Mononuclear cell (primary cell): ENCODE measurements around the gene PRPF38B. TPM values are rescaled to one million over a fixed set of nuclear protein-coding genes. Genes with fewer than 3 reads are reported as not detected.
"Not testable (repeated sequence)": the region's sequence is repeated elsewhere in the genome, so short reads cannot be mapped to it uniquely, and the experiment has no call there.

Source experiments
- H3K27me3 ChIP-seq: 2 replicates; pipeline ENCODE4 v1.6.0; 2011; ENCODE audit warnings: low read length, control low read depth; ENCODE audit not compliant: insufficient read depth
- H3K4me1 ChIP-seq: 2 replicates; pipeline ENCODE4 v1.5.1; 2011; ENCODE audit warnings: mild to moderate bottlenecking, low read length, control low read depth; ENCODE audit not compliant: insufficient read depth
- H3K4me3 ChIP-seq: 2 replicates; pipeline ENCODE4 v1.5.1; 2011; ENCODE audit warnings: mild to moderate bottlenecking, low read length, moderate library complexity
- H3K9me3 ChIP-seq: 2 replicates; pipeline ENCODE4 v1.5.1; 2011; ENCODE audit warnings: low read depth, mild to moderate bottlenecking, control low read depth, low read length
- total RNA-seq: library from RNA; depleted of rRNA; stranded (reverse); fragments of >200 nt; gene quantifications from one replicate; pipeline ENCODE4 v1.2.3, GENCODE V29; 2012

Gene PRPF38B
- total RNA-seq, 1 donor = 58.4 TPM

DNA sequence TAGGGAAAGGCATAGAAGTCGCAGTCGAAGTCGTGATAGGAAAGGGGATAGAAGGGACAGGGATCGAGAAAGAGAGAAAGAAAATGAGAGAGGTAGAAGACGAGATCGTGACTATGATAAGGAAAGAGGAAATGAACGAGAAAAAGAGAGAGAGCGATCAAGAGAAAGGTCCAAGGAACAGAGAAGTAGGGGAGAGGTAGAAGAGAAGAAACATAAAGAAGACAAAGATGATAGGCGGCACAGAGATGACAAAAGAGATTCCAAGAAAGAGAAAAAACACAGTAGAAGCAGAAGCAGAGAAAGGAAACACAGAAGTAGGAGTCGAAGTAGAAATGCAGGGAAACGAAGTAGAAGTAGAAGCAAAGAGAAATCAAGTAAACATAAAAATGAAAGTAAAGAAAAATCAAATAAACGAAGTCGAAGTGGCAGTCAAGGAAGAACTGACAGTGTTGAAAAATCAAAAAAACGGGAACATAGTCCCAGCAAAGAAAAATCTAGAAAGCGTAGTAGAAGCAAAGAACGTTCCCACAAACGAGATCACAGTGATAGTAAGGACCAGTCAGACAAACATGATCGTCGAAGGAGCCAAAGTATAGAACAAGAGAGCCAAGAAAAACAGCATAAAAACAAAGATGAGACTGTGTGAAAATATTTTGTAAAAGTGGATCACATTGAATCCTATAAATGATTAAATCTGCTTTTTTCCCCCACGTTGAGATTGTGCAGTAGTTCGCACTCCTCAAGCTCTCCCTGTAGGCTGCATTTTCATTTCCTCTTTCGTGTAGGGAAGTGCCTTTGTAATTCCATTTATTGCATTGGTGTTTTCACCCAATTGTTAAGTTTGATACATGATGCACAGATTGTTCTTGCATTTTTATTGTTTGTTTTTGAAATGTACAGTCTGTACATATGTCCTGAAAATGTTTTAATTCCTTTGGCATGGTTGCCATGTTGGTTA lies 7.5 kb downstream of the PRPF38B start:
- H3K27me3 ChIP-seq = no peaks in the 10 kb centered on the region
- peaks cover 33% of the 10 kb centered on the region for H3K4me1 ChIP-seq
- H3K4me3 ChIP-seq = no peak overlapping the region
- no peaks in the 10 kb centered on the region for H3K9me3 ChIP-seq

- Histone ChIP-seq H3K4me1 (peaks cover 33% of the 10 kb centered on the region), H3K9me3 (no peaks in the 10 kb centered on the region), H3K4me3 (no peak overlapping the region), H3K27me3 (no peaks in the 10 kb centered on the region)
Measured at GRCh38 chr1:108701176-108701849, 9.2 kb downstream of the PRPF38B start.

- H3K9me3 ChIP-seq, H3K4me3 ChIP-seq, H3K27me3 ChIP-seq: not testable (repeated sequence)
- peaks cover 33% of the 10 kb centered on the region for H3K4me1 ChIP-seq
Measured at GRCh38 chr1:108702109-108702508, 10.0 kb downstream of the PRPF38B start.

DNA sequence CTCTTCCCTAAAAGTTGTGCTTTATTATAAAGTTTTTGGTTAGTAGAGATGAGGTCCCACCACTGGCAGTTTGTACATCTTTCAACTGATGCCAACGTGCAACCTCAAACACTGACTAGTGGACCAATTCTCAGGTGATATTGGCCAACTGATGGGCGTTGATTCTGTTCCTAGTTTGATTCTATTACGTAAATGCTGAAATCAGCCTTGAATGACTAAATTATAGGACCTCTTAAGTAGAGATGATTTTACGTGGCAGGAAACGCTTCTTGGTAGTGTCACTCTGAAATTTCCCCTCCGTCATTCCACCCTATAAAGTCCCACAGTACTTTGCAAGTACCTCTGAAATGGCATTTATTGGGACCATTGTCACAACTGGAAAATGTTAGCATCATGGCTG lies 11.8 kb downstream of the PRPF38B start:
- no peak overlapping the region for H3K4me3 ChIP-seq
- H3K9me3 ChIP-seq = no peaks in the 10 kb centered on the region
- no peaks in the 10 kb centered on the region for H3K27me3 ChIP-seq
- peaks cover 33% of the 10 kb centered on the region for H3K4me1 ChIP-seq

DNA sequence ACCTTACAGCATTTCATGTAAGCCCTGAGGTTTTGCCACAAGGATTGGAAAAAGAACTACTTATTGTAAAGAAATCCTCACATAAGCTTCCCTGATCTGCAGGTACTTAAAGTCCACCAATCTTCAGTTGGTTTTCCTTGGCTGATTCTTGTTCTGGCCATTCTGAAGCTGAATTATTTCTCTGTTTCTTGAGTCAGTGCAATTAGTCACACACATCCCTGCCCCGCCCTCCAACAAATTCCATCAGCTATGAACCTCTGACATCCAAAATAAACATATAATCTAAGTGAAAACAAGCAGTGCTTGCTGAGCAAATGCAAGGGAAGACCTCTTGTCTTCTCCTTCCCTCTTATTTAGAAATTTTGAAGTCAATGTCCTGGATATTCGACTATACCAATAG lies 12.4 kb downstream of the PRPF38B start:
- peaks cover 28% of the 10 kb centered on the region for H3K4me1 ChIP-seq
- H3K4me3 ChIP-seq = no peak overlapping the region
- no peaks in the 10 kb centered on the region for H3K9me3 ChIP-seq

DNA sequence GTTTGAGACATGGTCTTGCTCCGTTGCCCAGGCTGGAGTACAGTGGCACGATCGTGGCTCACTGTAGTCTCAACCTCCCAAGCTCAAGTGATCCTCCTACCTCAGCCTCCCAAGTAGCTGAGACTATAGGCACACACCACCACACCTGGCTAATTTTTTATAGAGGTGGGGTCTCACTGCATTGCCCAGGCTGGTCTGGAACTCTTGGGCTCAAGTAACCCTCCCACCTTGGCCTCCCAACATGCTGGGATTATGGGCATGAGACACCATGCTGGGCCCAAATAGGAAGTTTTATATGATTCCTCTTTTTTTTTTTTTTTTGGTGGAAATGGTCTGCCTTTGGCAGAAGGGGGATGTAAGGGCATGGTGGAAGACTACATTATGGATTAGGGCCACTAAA lies 14.5 kb downstream of the PRPF38B start:
- no peak overlapping the region for H3K4me3 ChIP-seq
- H3K4me1 ChIP-seq = peaks cover 23% of the 10 kb centered on the region
- H3K27me3 ChIP-seq = no peaks in the 10 kb centered on the region
- H3K9me3 ChIP-seq = no peaks in the 10 kb centered on the region

More for the DNA sequence above, 12.4 kb downstream of the PRPF38B start:
- no peaks in the 10 kb centered on the region for H3K27me3 ChIP-seq

GRCh38 chr1:108708691-108709660 lies 16.9 kb downstream of the PRPF38B start:
- peaks cover 15% of the 10 kb centered on the region for H3K4me1 ChIP-seq
- H3K9me3 ChIP-seq = no peaks in the 10 kb centered on the region
- peaks cover 6% of the 10 kb centered on the region for H3K27me3 ChIP-seq
- no peak overlapping the region for H3K4me3 ChIP-seq

- no peak within 1 kb of the TSS for H3K4me3 ChIP-seq
- H3K9me3 ChIP-seq = no peaks in the 10 kb centered on the region
- peaks cover 6% of the 10 kb centered on the region for H3K27me3 ChIP-seq
- no peaks in the 10 kb centered on the region for H3K4me1 ChIP-seq
Measured at GRCh38 chr1:108712606-108713150, 20.6 kb downstream of the PRPF38B start, which contains the start of gene FNDC7. TSS of gene FNDC7 (plus strand) at chr1:108712908. CDS start at chr1:108712934, 26 bp downstream.

DNA sequence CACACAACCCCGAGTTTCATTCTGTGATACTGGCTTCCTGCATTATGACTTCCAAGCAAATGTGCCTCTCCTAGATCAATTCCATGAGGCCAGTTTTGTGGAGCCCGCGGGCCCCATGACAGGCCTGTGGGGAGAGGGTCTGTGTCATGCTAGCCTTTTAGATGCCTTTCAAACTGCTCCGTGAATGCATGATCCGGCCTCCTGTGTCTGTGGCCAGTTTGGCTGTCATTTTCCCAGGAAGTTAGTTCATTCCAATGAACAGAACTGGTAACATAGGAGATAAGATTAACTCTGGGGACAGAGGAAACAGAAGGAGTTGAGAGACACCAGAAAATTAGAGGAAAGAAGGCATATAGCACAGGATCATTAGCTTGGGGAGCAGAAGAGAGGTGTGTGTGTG lies 23.8 kb downstream of the PRPF38B start:
- Histone ChIP-seq H3K27me3 (peaks cover 6% of the 10 kb centered on the region), H3K9me3 (no peaks in the 10 kb centered on the region), H3K4me3 (no peak overlapping the region), H3K4me1 (no peaks in the 10 kb centered on the region)

GRCh38 chr1:108716437-108717230 lies 24.5 kb downstream of the PRPF38B start:
- H3K9me3 ChIP-seq = no peaks in the 10 kb centered on the region
- peaks cover 6% of the 10 kb centered on the region for H3K27me3 ChIP-seq
- no peaks in the 10 kb centered on the region for H3K4me1 ChIP-seq
- no peak overlapping the region for H3K4me3 ChIP-seq

DNA sequence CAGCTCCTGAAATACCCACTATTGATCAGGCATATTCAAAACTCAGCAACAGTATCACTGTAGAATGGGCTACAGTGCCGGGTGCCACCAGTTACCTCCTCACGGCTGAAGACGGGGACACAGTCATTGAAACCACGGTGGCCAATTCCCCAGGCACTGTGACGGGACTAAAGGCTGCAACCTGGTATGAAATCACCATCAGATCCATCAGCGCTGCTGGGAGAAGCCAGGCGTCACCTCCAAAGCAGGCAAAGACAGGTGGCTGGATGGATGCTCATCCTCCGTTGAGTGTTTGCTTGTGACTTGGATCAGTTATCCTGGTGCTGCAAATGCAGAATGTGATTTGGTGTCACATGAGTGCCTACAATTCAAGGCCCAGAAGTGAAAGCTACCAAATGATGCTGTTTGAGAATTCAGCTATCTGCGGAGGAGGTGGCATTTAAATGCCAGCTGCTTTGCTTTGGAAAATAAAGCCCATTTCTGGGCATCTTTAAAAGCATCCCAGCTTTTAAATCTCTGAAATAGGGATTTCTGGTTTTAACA lies 25.7 kb downstream of the PRPF38B start:
- Histone ChIP-seq H3K27me3 (peaks cover 4% of the 10 kb centered on the region), H3K4me1 (no peaks in the 10 kb centered on the region), H3K4me3 (no peak overlapping the region), H3K9me3 (no peaks in the 10 kb centered on the region)

GRCh38 chr1:108718927-108719655 lies 27.0 kb downstream of the PRPF38B start:
- H3K27me3 ChIP-seq = no peaks in the 10 kb centered on the region
- no peaks in the 10 kb centered on the region for H3K4me1 ChIP-seq

More at GRCh38 chr1:108718927-108719655, 27.0 kb downstream of the PRPF38B start:
- H3K9me3 ChIP-seq = no peaks in the 10 kb centered on the region
- no peak overlapping the region for H3K4me3 ChIP-seq
